ENCODE data around the gene ACTL9.
"Not testable (repeated sequence)": the region's sequence is repeated elsewhere in the genome, so short reads cannot be mapped to it uniquely, and the experiment has no call there.

ACTL9 gene

GRCh38 chr19:8724276-8724675 is 25.7 kb upstream of the ACTL9 start:
- no peak overlapping the region for H3K9ac ChIP-seq
- H3K36me3 ChIP-seq (ENCODE audit: insufficient read depth): no peaks in the 10 kb centered on the region
- no peak overlapping the region for H3K27ac ChIP-seq
- no peak overlapping the region for H3K4me2 ChIP-seq
- TF ChIP-seq, protein P1, sequence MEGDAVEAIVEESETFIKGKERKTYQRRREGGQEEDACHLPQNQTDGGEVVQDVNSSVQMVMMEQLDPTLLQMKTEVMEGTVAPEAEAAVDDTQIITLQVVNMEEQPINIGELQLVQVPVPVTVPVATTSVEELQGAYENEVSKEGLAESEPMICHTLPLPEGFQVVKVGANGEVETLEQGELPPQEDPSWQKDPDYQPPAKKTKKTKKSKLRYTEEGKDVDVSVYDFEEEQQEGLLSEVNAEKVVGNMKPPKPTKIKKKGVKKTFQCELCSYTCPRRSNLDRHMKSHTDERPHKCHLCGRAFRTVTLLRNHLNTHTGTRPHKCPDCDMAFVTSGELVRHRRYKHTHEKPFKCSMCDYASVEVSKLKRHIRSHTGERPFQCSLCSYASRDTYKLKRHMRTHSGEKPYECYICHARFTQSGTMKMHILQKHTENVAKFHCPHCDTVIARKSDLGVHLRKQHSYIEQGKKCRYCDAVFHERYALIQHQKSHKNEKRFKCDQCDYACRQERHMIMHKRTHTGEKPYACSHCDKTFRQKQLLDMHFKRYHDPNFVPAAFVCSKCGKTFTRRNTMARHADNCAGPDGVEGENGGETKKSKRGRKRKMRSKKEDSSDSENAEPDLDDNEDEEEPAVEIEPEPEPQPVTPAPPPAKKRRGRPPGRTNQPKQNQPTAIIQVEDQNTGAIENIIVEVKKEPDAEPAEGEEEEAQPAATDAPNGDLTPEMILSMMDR (conservative IDR thresholded peaks at IDR 0.05; ENCODE audit: low read depth, low read length): no peak
- H3K27me3 ChIP-seq (ENCODE audit: insufficient read depth, low read depth): no peaks in the 10 kb centered on the region; the same call in 1 of the 2 replicates
- no peaks in the 10 kb centered on the region for H4K20me1 ChIP-seq (ENCODE audit: insufficient read depth)
- no peaks in the 10 kb centered on the region for H3K79me2 ChIP-seq (ENCODE audit: insufficient read depth, low read depth)
- H3K4me1 ChIP-seq (ENCODE audit: low read depth, poor library complexity, severe bottlenecking): no peaks in the 10 kb centered on the region
- H3K4me3 ChIP-seq (IDR thresholded peaks at IDR 0.05; ENCODE audit: insufficient read depth, low read depth, low read length): no peak overlapping the region
- no peak overlapping the region for H2AFZ ChIP-seq (ENCODE audit: low read depth)

- Histone ChIP-seq H3K79me2 (ENCODE audit: insufficient read depth, low read depth) (no peaks in the 10 kb centered on the region), H3K27me3 (ENCODE audit: insufficient read depth, low read depth) (no peaks in the 10 kb centered on the region), H3K4me1 (ENCODE audit: low read depth, poor library complexity, severe bottlenecking) (no peaks in the 10 kb centered on the region), H3K4me2 (no peak overlapping the region), H3K4me3 (IDR thresholded peaks at IDR 0.05; ENCODE audit: insufficient read depth, low read depth, low read length) (no peak overlapping the region), H3K9ac (no peak overlapping the region), H3K27ac (no peak overlapping the region), H4K20me1 (ENCODE audit: insufficient read depth) (no peaks in the 10 kb centered on the region), H3K36me3 (ENCODE audit: insufficient read depth) (no peaks in the 10 kb centered on the region), H2AFZ (ENCODE audit: low read depth) (no peak overlapping the region)
- TF ChIP-seq, protein P1 (conservative IDR thresholded peaks at IDR 0.05; ENCODE audit: low read depth, low read length): no peak
These were observed 23.4 kb upstream of the ACTL9 start for GRCh38 chr19:8722032-8722431.

DNA sequence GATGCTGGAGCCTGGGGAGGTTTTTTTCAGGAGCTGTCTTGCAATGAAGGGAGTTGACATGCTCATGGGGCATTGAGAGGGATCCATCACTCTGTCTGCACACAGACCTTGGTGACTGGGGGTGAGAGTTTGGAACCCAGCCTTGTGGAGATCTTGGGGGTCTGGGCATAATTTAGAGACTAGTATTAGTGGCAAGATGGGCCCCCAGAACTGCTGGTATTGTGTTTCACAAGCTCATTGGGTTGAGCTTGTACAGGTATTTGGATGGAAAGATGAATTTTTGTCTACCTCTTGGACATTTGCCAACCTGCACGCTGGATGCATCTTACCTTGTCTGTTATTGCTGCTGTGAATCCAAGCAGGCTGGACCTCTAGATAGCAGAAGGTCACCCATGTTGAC is 22.7 kb upstream of the ACTL9 start, which contains the start of gene OR2Z1:
OR2Z1 (plus strand) TSS at position 301 of the 400 bp plus-strand sequence. CDS start 9,395 bp downstream, outside the sequence.
- Histone ChIP-seq H3K79me2 (ENCODE audit: insufficient read depth, low read depth) (no peaks in the 10 kb centered on the region), H3K9ac (no peak within 1 kb of the TSS), H3K4me3 (IDR thresholded peaks at IDR 0.05; ENCODE audit: insufficient read depth, low read depth, low read length) (no peak within 1 kb of the TSS), H3K4me1 (ENCODE audit: low read depth, poor library complexity, severe bottlenecking) (no peaks in the 10 kb centered on the region), H3K4me2 (no peak within 1 kb of the TSS), H3K27ac (no peak within 1 kb of the TSS), H4K20me1 (ENCODE audit: insufficient read depth) (no peaks in the 10 kb centered on the region), H3K36me3 (ENCODE audit: insufficient read depth) (no peaks in the 10 kb centered on the region), H2AFZ (ENCODE audit: low read depth) (no peak within 1 kb of the TSS), H3K27me3 (ENCODE audit: insufficient read depth, low read depth) (no peaks in the 10 kb centered on the region)
- TF ChIP-seq, protein P1 (conservative IDR thresholded peaks at IDR 0.05; ENCODE audit: low read depth, low read length): no peak

GRCh38 chr19:8710337-8710736 is 11.7 kb upstream of the ACTL9 start:
- H3K9ac ChIP-seq; H2AFZ ChIP-seq (ENCODE audit: low read depth); H3K4me3 ChIP-seq (IDR thresholded peaks at IDR 0.05; ENCODE audit: insufficient read depth, low read depth, low read length); H3K79me2 ChIP-seq (ENCODE audit: insufficient read depth, low read depth); H3K36me3 ChIP-seq (ENCODE audit: insufficient read depth); H3K27me3 ChIP-seq (ENCODE audit: insufficient read depth, low read depth); H4K20me1 ChIP-seq (ENCODE audit: insufficient read depth); H3K27ac ChIP-seq; H3K4me2 ChIP-seq; H3K4me1 ChIP-seq (ENCODE audit: low read depth, poor library complexity, severe bottlenecking): not testable (repeated sequence)

DNA sequence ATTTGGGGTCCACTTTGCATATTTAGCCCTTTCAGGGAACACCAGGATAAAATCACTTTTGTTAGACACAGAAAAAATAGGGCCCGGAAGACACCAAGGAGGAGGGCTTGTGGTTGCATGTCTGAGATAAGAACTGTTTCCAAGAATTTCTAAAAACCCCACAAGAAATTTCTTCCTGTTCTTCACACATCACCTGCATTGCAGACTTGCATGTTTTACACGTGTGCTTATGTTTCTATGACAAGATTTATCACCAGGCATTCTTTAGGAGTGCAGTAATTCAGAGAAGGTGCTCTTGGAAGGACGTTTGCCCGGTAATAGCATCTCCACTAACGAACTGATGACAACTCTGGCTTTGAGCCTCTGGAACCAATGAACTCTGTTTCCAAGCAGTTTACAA is 7.1 kb upstream of the ACTL9 start:
- no peaks in the 10 kb centered on the region; the same call in 1 of the 2 replicates for H3K27me3 ChIP-seq (ENCODE audit: insufficient read depth, low read depth)
- H3K27ac ChIP-seq: no peak overlapping the region
- H3K36me3 ChIP-seq (ENCODE audit: insufficient read depth): no peaks in the 10 kb centered on the region
- no peak overlapping the region for H3K9ac ChIP-seq
- H2AFZ ChIP-seq (ENCODE audit: low read depth): no peak overlapping the region
- no peak overlapping the region for H3K4me3 ChIP-seq (IDR thresholded peaks at IDR 0.05; ENCODE audit: insufficient read depth, low read depth, low read length)
- H4K20me1 ChIP-seq (ENCODE audit: insufficient read depth): no peaks in the 10 kb centered on the region
- H3K4me2 ChIP-seq: no peak overlapping the region
- TF ChIP-seq, protein P1 (conservative IDR thresholded peaks at IDR 0.05; ENCODE audit: low read depth, low read length): no peak
- no peaks in the 10 kb centered on the region for H3K4me1 ChIP-seq (ENCODE audit: low read depth, poor library complexity, severe bottlenecking)
- no peaks in the 10 kb centered on the region for H3K79me2 ChIP-seq (ENCODE audit: insufficient read depth, low read depth)

GRCh38 chr19:8705304-8705703 is 6.7 kb upstream of the ACTL9 start:
- not testable (repeated sequence) for H3K36me3 ChIP-seq (ENCODE audit: insufficient read depth); H3K79me2 ChIP-seq (ENCODE audit: insufficient read depth, low read depth); H3K4me2 ChIP-seq; H3K27me3 ChIP-seq (ENCODE audit: insufficient read depth, low read depth); H3K27ac ChIP-seq; H3K9ac ChIP-seq; H3K4me3 ChIP-seq (IDR thresholded peaks at IDR 0.05; ENCODE audit: insufficient read depth, low read depth, low read length); H3K4me1 ChIP-seq (ENCODE audit: low read depth, poor library complexity, severe bottlenecking); H4K20me1 ChIP-seq (ENCODE audit: insufficient read depth); H2AFZ ChIP-seq (ENCODE audit: low read depth)

Data from KMS-11 (cell line).